Bronchial smooth muscle cell (primary cell): ENCODE measurements around the gene DENND2C. TPM values are rescaled to one million over a fixed set of nuclear protein-coding genes. Genes with fewer than 3 reads are reported as not detected.

Source experiments
- total RNA-seq: library from RNA; depleted of rRNA; stranded (reverse); fragments of >200 nt; gene quantifications from 2 replicates; pipeline ENCODE4 v1.2.1, GENCODE V29; 2014

The DENND2C gene, protein sequence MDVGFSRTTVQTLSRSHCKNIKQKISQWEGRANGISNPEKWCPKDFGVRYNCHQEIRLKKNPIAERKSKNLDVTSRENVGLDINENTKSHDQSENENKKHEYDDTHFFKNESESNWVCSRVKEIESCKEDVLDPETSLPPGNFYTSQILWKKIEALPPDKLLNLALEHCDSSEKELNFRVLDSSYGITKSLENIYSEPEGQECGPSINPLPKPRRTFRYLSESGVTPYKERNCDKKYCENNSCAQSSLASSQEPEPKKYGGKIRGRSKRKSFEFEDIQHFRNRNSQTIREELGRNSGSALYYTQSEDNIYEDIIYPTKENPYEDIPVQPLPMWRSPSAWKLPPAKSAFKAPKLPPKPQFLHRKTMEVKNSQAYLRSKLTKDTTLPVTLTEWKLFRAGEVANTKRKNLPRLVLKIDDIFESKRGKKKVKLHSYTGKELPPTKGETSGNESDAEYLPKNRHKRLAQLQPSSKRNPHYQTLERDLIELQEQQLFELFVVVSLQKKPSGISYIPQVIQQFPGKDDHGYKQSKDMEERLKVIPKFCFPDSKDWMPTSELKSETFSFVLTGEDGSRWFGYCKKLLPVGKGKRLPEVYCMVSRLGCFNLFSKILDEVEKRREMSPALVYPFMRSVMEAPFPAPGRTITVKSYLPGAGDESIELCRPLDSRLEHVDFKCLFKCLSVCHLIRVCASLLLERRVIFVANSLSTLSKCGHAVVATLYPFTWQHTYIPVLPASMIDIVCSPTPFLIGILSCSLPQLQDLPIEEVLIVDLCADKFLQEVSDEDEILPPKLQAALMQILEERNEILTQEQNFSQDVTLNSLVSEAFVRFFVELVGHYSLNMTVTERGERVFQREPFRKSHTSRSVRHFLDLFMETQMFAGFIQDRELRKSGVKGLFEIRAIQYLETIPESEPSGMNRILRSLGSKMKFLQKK
- 1.5 and 3.0 TPM in 2 replicates for total RNA-seq

DNA sequence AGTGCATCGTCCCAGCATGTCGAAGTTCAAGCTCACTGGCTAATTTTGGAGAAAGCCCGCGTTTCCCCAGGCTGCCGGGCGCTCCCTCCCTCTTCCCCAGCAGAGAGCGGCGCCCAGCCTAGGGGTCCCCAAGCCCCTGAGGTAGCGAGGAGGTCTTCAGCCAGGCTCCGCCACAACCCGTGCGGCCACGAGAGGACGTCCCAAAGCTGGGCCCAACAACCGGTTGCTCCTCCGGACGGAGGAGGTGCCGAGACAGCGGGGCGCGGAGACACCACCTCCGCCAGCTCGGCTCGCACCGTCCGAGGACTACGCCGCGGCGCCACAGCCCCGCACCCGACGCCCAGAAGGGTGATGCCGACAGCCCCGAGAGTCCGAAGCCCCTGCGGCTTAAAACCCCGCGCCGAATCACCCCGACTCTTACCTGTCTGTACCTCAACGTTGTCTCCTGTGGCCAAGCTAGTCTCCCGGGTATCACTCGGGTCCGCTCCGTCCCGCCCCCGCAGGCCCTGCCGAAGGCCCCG lies at the start of gene DENND2C:
Gene DENND2C, minus strand, starts transcription at position 488 of the 521 bp plus-strand sequence. CDS start 44,065 bp downstream, outside the sequence.

DNA sequence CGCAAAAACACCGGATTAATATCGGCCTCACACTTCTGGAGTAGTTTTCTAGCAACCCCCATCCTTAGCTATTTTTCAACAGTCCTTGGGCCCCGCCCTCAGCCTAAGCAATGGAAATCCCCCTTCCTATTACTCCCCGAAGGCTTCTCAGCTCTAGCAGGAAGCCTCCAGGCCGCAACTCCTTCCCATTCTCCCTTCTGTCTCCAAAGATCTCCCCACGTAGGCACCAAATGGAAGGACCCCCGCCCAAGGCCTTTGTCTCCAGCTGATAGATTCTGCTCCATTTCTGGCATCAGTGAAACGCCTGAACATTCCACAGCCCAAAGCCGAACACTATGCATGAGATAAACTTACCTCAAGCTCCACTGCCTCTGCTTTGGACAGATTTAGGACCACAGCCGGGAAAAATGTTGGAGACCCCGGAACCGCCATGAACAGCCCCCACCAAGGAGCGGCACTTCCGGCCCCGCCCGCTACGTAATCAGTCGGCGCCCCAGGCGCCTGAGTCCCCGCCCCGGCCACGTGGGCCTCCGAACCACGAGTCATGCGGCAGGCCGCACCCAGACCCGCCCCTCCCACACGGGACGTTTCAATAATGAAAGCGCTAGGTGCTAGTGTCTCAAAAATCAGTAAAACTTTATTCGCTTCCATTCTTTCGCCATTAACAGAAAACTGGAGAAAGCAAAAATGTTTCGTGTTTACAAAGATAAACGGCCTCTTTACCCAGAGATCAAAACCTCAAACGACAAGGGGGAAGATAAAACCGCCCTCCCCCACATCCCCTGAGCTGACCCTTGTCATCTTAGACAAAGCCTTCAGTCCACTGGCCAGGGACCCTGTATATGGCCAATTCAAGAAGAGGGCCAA lies 46.7 kb upstream of the DENND2C start, which contains the start of gene NRAS:
Gene NRAS, minus strand, starts transcription at position 468 of the 867 bp plus-strand sequence. CDS start 611 bp downstream, outside the sequence.

DNA sequence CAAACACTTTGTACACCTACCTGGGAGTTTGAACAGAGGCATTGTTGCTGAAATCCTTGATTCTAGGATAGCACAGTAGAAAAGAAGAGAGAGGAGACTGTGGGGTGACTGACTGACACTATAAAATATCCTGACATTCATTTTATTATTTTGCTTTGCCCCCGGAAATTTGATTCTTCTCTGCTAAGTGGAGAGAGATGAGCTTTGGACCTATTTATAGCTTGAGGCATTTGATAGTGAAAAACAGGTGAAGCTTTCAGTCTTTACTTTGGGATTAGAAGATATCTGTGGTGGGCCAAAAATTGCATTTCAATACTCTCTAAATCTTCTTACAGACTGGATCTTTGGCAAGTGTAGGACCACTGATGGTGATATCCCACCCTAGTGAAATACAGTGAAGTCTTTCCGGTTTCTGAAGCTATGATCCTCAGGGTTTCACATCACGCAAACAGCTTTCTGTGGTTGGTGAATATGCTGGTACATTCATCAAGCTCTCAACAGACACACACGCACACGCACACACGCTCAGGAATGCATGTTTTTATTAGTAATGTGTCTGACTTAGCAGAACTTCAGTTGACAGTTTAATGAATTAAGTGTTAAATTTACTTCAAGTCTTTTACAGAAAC lies 25.7 kb upstream of the DENND2C start, which contains the start of gene AMPD1:
Gene AMPD1, minus strand, starts transcription at position 117 of the 629 bp plus-strand sequence. Its CDS starts 75 bp downstream, at position 42.

DNA sequence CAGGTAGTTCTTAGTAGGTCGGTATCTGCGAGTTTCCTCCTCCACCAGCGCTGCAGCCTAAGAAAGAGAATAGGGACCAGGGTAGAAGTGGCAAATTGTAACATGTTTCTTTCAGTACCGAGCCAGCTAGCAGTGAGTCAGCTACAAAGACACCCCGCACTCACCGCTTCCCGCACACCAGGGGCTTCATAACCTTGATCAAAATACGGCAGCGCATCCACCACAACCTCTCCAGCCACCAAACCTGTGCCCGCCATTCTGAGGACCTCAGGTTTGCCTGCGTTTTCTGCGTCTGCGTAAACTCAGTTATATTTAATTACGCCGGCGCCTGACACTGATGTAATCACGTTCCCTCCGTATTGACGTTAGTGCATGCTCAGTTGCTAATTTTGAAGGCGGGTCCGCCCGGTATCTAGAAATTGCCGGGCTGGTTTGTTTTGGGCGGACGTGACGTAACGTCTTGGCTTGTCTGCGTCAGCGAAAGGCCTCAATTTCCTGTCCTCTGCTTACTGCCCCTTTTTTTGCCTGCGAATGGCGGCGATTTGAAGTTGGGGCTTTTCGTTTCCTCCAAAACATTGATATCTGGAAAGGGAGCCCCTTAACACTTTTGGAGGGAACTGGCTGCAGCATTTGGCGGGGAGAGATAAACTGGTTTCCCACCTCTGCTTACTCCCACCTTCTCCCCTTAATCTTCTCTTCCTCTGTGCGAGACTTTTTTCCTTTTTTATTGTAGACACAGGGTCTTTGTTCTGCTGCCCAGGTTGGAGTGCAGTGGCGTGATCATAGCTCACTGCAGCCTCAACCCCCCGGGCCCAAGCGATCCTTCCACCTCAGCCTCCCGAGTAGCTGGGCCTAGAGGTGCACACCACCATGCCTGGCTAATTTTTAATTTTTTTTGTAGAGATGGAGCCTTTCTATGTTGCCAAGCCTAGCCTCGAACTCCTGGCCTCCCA lies 88.2 kb downstream of the DENND2C start, which contains the start of gene BCAS2:
Gene BCAS2, minus strand, starts transcription at position 281 of the 953 bp plus-strand sequence. Its CDS starts 24 bp downstream, at position 257.

Other genes starting within 250 kb of the DENND2C start
- gene TRIM33, start 158.8 kb downstream of the DENND2C start, total RNA-seq = 12.9 and 16.2 TPM in 2 replicates
- gene BCAS2, start 88.4 kb downstream of the DENND2C start, total RNA-seq = 38.3 and 44.9 TPM in 2 replicates
- gene AMPD1, start 25.5 kb upstream of the DENND2C start, total RNA-seq = not detected in 2 replicates
- gene NRAS, start 46.7 kb upstream of the DENND2C start, total RNA-seq = 18.8 and 28.8 TPM in 2 replicates
- 978 and 1,876 TPM in 2 replicates for gene CSDE1, start 87.9 kb upstream of the DENND2C start, total RNA-seq
- gene SIKE1, start 110.6 kb upstream of the DENND2C start, total RNA-seq = 56.7 and 70.4 TPM in 2 replicates
- gene SYCP1, start 184.8 kb upstream of the DENND2C start, total RNA-seq = not detected in 2 replicates